Measurements from ENCODE around the gene TJP3.

DNA sequence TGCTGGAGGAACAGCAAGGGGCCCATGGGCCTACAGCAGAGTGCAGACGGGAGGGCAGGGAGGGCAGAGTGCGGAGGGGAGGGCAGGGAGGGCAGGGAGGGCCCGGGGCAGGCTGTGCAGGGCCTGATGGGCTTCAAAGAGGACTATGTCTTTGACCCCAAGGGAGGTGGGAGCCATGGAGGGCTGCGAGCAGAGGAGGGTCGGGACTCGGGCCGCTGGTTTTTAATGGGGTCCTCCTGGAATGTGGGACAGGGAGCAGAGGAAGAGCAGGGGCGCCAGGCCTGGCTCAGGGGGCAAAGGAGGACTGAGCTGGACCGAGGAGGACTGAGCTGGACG, 11.6 kb upstream of the TJP3 start:
- TF ChIP-seq, protein P1, sequence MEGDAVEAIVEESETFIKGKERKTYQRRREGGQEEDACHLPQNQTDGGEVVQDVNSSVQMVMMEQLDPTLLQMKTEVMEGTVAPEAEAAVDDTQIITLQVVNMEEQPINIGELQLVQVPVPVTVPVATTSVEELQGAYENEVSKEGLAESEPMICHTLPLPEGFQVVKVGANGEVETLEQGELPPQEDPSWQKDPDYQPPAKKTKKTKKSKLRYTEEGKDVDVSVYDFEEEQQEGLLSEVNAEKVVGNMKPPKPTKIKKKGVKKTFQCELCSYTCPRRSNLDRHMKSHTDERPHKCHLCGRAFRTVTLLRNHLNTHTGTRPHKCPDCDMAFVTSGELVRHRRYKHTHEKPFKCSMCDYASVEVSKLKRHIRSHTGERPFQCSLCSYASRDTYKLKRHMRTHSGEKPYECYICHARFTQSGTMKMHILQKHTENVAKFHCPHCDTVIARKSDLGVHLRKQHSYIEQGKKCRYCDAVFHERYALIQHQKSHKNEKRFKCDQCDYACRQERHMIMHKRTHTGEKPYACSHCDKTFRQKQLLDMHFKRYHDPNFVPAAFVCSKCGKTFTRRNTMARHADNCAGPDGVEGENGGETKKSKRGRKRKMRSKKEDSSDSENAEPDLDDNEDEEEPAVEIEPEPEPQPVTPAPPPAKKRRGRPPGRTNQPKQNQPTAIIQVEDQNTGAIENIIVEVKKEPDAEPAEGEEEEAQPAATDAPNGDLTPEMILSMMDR (IDR thresholded peaks at IDR 0.05; ENCODE audit: insufficient read depth, low read length, poor library complexity, severe bottlenecking): no peak
- no peak for TF ChIP-seq EZH2phosphoT487 (conservative IDR thresholded peaks at IDR 0.05; ENCODE audit: low read length)
